Renal pelvis (tissue), 4 donors: ENCODE data around the gene THOC5. TPM values are rescaled to one million over a fixed set of nuclear protein-coding genes. Genes with fewer than 3 reads are reported as not detected.
"Not testable (repeated sequence)": the region's sequence is repeated elsewhere in the genome, so short reads cannot be mapped to it uniquely, and the experiment has no call there.

Source experiments
- DNase-seq: peaks from one replicate; pipeline ENCODE4 v3.0.0-alpha.2; 2013
- polyA plus RNA-seq, 3 donors: library from polyadenylated mRNA; unstranded; fragments of 120-200 nt; gene quantifications; one replicate each; pipeline ENCODE4 v1.2.1, GENCODE V29; 2013; ENCODE audit not compliant: insufficient read length in 3 of 3

Gene THOC5
- polyA plus RNA-seq, 3 donors, result 31.5 to 37.1 (median 33.6) TPM

DNA sequence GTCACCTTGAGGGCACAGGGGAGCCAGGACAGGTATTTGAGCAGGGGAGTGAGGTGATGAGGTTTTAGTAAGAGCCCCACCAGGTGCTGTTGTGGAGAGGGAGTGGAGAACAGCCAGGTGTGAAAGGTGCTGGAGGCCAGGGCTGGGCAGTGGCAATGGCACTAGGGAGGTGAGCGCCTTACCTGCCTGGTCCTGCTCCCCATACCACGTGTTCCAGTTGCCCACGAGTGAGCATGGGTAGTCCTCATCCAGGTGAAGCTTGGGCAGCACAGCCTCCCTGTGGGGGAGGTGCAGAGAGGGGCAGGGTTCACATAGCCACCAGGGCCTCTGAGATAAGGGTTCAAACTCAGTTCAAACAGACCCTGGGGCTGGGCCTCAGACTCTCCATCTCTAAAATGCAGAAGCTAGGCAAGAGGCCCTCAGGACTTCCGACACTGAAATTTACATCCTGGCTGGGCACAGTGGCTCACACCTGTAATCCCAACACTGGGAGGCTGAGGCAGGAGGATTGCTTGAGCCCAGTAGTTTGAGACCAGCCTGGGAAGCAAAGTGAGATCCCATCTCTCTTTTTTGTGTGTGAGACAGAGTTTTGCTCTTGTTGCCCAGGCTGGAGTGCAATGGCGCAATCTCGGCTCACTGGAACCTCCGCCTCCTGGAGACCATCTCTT, 15.6 kb upstream of the THOC5 start:
- DNase-seq, result no peak

DNA sequence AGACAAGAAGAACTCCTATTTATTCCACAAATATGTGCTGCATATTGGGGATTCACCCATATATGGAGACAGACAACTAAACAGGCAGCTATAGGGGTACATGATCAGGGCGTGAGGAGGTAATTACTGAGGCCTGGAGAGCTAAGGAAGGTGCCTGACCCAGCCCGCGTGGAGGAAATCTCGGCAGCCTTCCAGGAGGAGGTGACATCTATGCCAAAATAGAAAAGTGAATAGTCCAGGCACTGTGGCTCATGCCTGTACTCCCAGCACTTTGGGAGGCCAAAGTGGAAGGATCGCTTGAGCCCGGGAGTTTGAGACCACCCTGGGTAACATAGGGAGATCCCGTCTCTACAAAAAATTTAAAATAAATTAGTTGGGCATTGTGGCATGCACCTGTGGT, 13.8 kb upstream of the THOC5 start:
- DNase-seq, result no peak

DNA sequence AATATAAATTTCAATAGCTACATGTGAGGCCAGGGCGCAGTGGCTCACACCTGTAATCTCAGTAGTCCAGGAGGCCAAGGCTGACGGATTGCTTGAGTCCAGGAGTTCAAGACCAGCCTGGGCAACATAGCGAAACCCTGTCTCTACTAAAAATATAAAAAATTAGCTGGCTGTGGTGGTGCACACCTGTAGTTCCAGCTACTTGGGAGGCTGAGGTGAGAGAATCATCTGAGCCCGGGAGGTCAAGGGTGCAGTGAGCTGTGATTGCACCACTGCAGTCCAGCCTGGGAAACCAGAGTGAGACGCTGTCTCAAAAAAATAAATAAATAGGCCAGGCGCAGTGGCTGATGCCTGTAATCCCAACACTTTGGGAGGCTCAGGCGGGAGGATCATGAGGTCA, 13.0 kb upstream of the THOC5 start:
- DNase-seq, result not testable (repeated sequence)

DNA sequence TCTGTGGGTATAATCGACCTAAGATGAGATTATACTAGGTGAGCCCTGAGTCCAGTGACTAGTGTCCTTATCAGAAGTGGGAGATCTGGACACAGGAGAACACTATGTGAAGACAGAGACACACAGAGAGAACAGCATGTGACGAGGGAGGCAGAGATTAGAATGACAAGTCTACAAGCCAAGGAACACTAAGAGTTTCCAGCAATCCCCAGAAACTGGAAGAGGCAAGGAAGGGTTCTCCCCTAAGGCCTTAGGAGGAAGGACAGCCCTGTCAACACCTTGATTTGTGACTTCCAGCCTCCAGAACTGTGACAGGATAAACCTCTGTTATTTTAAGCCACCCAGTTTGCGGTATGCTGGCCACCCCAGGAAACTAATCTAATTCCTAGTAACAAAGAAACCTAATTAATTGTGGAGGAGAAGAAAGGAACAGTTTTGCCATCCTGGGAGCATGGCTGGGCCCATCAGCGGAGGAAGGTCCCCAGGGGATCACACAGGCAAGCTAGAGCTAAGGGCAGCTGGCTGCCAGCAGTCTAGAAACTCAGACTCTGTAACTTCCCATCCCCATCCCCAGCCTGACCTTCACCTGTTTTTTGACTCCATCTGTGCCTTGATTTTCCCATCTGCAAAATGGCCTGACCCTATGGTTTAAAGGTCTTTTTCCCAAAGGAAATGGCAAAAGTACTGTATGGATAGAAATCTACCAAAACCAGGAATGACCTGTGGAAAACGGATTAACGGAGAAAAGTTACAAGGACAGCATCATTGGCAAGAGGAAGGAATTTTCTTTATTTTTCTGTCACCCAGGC, 10.3 kb upstream of the THOC5 start:
- DNase-seq, result no peak

DNA sequence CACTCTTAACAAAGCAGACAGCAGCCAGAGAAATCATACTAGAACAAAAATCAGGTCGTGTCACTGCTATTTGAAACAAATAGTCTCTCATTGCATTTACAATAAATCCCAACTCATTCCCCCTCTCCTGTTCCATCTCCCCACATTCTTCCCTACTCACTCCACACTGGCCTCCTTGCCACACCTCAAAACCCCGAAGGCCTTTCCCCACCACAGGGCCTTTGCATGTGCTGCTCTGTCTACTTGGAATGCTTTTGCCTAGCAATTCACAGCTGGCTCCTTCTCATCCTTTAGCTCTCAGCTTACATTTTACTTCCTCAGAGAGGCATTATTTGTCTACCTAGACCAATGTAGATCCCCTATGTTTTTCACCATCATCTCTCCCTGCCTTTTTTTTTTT, 6.3 kb upstream of the THOC5 start:
- DNase-seq, result no peak

DNA sequence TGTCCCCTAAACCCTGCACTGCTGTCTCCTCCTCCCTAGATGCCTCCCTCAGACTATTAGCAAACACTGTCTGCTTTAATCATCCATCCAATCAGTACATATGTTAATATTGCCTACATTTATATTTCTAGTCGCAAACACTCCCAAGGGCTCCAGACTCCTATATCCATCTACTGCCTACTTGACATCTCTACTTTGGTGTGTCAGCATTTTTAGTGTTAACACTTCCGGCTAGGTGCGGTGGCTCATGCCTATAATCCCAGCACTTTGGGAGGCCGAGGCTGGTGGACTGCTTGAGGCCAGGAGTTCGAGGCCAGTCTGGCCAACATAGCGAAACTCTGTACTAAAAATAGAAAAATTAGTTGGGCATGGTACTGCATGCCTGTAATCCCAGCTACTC, 5.5 kb upstream of the THOC5 start:
- DNase-seq, result no peak

DNA sequence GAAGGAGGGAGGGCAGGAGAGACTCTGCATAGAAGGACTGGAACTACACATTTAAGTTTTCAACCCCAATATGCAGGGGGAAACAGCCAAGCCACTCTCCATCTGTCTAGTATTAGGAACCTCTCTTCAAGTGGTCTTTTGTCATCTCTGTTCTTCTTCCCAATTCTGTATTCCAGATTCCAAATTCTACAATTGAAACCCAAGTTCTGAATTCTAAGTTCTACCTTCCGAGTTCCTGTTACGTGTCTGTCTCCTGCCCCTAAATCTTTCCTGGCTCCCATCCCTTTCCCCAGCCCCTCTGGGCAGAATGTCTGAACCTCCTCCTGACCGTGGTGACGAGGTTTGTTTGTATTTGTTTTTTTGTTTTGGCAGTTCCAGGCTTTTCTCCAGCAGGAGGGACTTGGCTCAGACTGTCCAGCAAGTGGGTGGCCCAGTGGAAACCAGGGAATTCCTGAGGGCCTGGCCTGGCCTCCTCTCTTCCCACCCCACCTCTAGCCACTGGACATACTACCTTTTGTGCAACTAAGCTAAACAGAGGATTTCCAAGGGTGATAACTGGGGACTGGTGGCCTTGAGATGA, 1.6 kb upstream of the THOC5 start:
- peak; percentile 50 for DNase-seq

DNA sequence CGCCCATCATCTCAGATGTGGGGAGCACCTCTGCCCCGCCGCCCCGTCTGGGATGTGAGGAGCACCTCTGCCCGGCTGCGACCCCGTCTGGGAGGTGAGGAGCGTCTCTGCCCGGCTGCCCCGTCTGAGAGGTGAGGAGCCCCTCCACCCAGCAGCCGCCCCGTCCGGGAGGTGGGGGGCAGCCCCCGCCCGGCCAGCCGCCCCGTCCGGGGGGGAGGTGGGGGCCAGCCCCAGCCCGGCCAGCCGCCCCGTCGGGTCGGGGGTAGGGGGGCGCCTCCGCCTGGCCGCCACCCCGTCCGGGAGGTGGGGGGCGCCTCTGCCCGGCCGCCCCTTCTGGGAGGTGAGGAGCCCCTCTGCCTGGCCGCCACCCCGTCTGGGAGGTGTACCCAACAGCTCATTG, 1.2 kb downstream of the THOC5 start:
- DNase-seq, result not testable (repeated sequence)

DNA sequence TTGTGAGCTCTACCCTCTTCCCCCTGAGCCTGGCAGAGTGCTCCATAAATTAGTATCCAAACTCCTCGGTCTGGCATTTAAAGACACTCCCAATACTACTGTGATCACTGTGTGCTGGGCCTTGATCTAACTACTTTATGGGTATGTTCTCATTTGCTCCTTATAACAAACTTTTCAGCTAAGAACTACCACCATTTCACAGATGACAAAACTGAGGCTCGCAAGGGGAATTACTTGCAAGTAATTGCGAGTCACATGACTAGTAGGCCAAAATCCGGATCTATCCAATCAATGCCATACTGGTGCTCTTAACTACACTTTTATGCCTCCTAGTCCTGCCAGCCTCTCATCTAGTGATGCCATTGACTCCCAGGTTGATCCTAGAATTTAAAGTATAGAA, 3.6 kb downstream of the THOC5 start:
- no peak for DNase-seq

DNA sequence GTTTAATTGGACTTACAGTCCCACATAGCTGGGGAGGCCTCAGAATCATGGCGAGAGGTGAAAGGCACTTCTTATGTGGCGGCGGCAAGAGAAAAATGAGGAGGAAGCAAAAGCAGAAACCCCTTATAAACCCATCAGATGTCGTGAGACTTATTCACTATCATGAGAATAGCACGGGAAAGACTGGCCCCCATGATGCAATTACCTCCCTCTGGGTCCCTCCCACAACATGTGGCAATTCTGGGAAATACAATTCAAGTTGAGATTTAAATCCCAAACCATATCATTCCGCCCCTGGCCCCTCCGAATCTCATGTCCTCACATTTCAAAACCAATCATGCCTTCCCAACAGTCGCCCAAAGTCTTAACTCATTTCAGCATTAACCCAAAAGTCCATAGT, 8.5 kb downstream of the THOC5 start:
- DNase-seq, result not testable (repeated sequence)

DNA sequence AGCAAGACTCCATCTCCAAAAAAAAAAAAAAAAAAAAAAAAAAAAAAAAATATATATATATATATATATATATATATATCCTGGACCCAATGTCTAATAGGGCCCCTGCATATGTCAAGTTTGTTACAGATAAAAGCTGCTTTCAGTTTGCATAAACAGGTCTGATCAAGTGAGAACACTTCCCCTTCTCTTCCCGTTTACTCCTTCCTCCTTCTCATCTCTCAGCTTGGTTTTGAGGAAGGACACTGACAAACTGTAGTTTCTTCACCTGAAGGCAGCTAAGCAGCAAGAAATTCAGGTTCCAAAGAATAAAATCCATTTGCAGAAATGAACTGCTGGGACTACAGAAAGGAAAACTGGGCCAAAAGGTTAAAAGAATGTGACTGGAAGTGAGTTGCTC, 11.7 kb downstream of the THOC5 start:
- DNase-seq, result no peak

DNA sequence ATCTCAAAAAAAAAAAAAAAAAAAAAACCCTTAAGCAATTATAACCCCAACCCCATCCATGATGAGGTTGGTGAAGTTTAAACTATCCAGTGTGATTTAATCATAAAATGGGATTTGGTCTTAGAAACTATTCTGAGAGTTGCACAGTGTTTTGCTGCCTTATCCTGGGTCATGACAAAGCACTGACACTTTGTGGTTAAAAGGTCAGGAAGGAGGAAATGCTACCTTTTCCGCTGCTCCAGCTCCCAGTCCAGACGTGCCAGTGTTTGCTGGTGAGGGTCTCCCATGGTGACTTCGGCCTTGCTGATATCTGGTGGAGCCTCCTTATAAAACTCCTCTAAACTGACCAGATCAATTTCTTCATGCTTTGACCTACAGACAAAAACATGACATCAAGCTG, 14.5 kb downstream of the THOC5 start:
- DNase-seq, result no peak

DNA sequence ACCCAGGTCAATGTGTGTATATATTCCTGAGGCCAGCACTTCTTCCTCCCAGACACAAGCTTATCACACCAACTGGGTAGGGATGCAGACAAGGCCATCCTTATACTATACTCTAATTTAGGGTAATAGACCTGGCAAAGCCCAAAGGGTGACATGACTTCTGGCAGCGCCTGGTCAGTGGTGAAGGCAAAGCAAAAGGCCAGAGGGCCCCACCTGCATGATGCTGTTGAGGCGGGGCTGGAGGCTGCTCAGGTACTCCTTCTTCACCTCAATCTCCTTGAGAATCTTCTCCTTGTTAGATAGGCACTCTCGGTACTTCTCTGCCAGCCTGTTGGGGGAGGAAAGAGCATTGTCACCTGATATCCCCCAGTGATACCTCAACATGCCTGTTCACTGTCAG, 17.1 kb downstream of the THOC5 start:
- DNase-seq, result no peak

DNA sequence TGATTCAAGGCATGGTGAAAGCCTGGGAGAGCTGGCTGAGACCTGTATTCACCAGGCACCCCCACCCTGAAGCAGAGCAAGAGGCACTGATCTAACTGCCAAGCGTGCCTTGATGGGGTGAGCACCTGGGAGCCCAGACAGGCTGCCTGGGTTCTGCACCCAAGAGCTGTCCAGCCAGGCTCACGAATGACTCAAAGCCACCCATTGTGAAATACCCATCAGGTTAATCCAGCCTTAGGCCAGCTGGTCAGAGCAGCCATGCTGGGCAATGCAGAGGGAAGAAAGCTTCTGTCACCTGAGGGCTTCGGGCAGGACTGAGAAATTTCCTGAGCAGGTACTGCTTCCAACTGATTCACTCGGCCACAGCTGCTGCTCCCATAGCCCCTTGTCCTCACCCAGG, 22.1 kb downstream of the THOC5 start:
- DNase-seq, result no peak

DNA sequence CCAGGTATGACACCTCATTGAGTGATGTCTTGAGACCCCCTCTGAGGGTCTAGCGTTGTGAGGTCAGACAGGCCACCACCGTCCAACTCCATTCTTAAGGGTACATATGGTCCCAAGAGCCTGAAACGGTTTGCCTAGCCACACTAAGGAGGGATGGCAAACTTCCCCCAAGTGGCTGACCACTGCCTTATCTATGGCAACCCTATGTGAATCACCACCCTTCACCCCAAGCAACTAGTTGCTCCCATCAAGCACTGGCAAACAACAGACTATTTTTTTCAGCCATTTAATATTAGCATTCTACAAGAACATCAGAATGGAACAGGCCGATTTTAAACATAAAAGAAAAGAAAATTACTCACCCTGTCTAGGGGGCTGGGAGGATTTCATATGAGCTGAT, 22.8 kb downstream of the THOC5 start:
- DNase-seq, result no peak

DNA sequence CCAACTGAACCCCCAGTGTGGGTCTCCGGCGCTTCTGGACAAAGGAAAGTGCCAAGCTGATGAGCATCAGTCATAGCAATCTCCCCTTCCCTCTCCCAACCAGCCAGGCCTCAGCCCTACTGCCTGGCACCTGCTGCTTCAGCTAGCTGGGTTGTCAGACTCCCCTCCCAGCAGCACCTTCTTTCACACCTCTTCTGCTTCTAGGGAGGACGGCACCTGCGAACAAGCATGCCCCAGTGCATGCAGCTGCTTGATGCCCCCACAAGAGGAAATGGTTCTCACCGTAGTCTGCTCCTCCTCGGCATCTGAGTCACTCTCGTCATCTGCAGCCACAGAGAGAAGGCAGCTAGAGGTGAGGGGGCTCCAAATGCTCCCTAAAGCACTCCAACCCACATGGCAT, 25.4 kb downstream of the THOC5 start:
- no peak for DNase-seq

DNA sequence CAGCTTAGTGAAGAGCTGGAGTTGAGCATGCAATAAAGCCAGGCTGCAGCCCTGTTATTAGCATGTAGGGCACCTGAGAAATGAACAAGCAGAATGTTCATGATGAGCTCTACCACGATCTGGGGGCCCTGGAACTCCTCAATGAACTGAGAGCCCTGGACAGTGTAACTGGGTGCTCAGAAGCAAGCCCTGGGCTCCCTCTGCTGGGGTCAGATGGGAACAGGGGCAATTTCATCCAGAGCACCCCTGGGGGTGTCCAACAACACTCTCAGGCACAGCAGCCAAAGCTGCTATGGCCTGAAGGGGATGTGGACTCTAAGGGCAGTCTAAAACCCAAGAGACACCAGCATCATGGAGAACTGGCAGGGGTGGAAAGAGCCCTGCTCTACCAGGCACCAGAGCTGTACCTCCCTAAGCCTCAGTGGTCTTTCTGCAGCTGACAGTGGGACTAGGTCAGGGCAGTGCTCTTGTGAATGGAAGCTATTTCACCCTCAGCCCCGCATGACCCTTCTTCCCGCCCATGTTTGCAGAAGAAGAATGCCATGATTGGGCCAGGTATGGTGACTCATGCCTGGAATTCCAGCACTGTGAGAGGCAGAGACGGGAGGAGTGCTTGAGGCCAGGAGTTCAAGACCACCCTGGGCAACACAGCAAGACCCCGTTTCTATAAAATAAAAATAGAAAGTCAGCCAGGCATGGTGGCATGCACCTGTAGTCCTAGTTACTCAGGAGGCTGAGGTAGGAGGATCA, 28.9 kb downstream of the THOC5 start:
- DNase-seq, result no peak

DNA sequence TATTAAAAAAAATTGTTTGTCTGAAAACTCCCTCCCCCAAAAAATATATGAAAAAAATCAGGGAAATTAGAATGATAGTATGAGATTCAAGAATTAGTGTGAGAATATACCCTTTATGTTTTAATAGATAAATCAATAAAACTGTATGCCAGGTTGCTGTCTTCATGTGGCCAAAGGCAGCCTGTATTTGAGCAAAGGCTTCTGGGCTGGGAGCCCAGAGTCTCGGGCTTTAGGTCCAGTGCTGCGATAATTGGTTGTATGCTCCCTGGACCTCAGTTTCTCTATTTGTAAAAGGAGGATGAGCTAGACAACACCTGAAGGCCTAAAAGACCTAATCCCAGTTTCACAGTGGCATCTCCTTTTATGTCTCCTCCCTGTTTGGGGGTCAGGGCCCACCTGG, 29.8 kb downstream of the THOC5 start:
- no peak for DNase-seq

DNA sequence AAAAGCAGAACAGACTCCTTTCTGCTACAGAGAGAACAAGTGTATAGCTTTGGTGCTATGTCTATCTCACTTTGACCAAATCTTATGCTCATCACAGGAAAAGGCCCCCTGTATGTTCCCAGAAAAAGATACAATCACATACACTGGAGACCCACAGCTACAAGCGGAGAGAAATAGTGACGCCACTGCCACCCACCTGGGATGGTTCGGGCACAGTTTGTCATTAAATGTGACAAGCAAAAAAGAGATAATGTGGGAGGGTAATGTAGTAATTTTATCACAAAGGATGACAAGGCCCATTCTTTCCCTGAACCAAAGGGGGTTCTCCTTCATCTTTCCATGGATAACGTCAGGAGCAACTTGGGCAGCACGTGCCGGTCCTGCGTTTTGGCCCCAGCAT, 32.0 kb downstream of the THOC5 start:
- DNase-seq, result no peak

DNA sequence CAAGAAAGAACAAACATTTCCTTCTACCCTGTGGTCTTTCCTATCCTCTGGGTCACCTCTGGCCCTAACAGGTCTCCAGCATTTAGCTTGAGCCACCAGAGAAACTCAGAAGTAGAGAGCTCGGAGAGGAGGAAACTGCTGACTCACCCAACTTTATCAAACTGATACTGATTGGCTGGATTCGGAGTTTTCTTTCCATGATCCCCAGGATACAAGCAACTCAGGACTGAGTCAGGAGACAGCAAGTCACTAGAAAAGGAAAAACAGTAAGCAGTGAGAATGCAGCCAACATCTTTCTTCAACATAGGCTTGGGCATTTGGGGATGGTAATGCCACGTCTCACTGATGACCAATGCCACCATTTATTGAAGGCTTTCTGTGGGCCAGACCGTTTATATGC, 32.7 kb downstream of the THOC5 start:
- DNase-seq, result no peak

DNA sequence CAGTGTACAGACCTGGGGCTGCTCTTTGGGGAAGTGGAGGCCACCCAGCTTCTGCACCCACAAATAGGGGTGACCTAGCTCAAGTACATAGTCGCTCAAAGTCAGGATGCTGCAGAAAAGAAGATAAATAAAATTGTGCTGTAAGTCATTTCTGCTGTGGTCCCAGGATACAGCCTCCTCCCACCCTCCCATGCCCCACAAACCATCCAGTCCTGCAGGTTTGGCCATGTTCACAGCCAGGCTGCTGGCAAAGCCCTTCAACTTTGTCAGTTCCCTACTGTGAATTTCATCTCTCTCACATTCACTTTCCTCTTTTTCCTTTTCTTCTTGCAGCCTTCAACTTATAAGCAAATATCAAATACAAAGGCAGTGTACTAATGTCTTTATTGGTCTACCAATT, 33.6 kb downstream of the THOC5 start:
- DNase-seq, result no peak

DNA sequence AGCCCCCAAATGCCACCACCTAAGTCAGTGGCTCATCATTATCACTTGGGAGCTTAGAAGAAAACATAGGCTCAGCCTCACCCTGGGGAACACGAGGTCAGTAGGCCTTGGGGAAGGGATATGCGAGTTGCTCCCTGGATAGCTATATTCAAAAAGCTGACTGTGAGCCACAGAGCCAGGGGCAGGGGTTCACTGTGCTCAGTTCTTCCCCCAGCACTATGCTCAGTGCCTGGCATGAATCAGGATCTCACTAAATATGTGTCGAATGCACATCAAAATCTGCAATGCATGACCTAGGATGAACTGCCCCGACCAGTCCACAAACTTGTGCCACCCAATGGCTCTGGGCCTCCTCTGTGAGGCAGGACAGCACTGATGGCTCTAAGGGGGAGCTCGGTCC, 35.1 kb downstream of the THOC5 start:
- no peak for DNase-seq
